ENCODE results near the gene ATP1B1.

DNA sequence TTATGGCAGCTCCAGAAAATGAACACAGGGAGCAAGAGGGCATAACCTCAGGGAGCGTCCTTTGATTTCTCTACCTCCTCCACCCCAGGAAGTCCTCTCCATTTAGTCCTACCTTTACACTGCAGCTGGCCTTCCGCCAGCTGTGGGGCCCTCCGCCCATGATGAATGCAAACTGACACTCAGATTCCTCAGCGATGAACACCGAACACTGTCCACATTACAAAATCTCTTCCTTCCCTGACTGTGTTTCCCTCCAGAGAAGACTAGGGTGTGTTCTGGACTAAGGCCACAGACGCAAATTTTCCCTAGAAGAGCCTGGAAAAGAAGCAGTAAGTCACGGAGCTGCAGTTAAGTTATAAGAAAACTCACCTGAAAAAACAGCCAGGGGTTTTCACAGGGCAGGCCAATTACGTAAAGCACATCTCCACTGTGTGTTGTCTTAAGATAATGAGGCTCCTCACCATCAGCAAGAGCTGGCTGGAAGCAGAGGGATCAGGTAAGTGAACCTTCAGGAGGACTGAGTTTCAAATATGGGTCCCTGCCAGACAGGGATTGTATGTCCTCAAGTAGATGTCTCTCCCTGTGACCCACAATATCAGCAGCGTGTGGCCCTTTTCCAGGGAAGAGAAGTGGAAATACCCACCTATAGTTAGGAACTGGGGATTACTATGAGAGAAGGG is 46.3 kb upstream of the ATP1B1 start:
- TF ChIP-seq, protein P1, sequence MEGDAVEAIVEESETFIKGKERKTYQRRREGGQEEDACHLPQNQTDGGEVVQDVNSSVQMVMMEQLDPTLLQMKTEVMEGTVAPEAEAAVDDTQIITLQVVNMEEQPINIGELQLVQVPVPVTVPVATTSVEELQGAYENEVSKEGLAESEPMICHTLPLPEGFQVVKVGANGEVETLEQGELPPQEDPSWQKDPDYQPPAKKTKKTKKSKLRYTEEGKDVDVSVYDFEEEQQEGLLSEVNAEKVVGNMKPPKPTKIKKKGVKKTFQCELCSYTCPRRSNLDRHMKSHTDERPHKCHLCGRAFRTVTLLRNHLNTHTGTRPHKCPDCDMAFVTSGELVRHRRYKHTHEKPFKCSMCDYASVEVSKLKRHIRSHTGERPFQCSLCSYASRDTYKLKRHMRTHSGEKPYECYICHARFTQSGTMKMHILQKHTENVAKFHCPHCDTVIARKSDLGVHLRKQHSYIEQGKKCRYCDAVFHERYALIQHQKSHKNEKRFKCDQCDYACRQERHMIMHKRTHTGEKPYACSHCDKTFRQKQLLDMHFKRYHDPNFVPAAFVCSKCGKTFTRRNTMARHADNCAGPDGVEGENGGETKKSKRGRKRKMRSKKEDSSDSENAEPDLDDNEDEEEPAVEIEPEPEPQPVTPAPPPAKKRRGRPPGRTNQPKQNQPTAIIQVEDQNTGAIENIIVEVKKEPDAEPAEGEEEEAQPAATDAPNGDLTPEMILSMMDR (IDR thresholded peaks at IDR 0.05; ENCODE audit: low read length), result no peak
- TF ChIP-seq EZH2phosphoT487 (IDR thresholded peaks at IDR 0.05; ENCODE audit: low read length), result no peak

Data from MM.1S (cell line).